GM18868 (cell line): ENCODE measurements around the gene AP3B1.

Source experiments
- ATAC-seq: cut with Tn5 transposase; IDR thresholded peaks from one replicate; pipeline ENCODE4 v1.9.1; 2021; ENCODE audit warnings: mild to moderate bottlenecking, moderate library complexity; ENCODE audit not compliant: unreplicated experiment

The AP3B1 gene

DNA sequence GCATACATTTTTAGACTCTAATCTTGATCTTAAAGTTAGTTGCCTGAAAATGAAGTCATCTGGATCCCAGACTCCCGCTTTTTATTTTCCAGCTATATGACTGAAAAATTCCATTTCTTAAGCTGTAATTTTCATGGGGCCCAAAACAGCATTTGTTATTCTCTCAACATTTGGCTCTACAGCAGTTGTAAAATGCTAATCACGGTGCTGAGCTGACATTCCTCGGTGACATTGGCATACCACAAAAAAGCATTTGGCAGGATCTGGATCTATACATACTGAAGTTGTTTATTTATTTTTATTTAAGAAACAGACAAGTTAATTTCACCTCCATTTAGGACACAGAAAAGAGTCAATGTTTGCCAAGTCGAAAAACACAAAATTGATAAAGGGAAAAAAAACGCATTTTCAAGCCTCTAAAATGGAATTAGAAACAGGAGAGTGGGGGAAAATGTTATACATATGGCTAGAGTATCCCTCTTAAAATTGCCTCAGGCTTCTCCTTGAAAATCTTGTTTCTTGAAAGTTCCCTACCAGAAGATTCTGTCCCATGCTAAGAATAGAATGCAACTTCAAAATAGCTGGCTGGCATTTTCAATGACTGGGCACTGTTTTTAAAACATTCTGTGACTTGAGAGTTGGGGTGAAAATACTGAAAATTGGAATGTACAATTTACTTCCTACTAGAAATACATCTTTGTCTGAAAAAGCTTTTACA is 310.9 kb downstream of the AP3B1 start:
- no peak for ATAC-seq

- ATAC-seq, result no peak
Measured at GRCh38 chr5:77981820-77982219, 312.7 kb downstream of the AP3B1 start.

DNA sequence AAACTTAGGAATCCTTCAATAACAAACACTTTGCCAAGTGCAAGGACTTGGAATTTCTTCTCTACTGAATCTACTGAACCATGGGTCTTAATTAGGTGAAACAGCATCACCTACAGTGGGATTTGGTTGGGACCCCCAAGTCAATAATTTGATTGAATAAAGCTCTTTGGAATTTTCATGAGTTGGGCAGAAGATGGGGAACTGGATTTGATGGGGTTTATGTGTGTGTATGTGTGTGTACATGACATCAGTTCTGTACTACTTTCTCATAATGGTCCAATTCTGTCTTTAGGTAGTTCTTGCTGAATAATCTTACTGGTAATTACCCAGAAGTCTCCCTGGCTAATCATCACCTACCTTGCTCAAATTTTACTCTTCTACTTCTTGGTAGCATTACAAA is 319.9 kb downstream of the AP3B1 start:
- no peak for ATAC-seq

DNA sequence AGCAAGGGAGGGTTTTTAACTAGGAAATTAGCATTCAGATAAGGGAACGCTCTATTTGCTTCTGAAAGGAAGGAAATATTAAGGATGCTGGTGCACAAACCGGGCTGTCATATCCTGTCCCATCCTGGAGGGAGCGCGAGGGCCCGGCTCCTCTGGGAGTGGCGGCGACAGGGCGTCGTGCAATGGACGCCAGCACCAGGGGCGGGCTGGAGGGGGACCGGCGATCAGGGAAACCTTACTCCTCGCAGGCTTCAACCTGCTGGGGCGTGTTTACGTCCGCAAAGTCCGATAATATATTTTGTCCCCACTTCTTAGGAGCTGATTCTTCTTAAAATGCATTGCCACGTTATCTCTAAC is 321.3 kb downstream of the AP3B1 start:
- ATAC-seq, result no peak

GRCh38 chr5:77972469-77973252 is 321.8 kb downstream of the AP3B1 start:
- peak; percentile 79 for ATAC-seq

- no peak for ATAC-seq
Measured at GRCh38 chr5:77971776-77972468, 322.6 kb downstream of the AP3B1 start.

DNA sequence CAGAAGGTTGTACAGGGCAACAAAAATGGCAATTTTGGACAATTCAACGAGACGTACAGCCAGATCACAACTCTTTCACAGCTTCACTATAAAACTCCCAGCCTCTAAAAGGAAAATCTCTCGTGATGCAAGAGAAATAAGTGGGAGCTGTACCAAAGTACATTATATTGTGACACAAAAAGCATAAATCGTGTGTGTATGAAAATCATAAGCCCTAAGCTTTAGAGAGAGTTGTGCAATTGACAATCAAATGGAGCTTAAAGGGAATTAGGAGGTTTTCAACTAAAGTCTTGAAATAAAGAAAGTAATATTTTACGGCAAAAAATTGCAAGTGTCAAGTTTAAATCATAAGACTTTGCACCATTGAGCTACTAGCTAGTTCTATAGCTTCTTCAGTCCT is 323.6 kb downstream of the AP3B1 start:
- no peak for ATAC-seq

DNA sequence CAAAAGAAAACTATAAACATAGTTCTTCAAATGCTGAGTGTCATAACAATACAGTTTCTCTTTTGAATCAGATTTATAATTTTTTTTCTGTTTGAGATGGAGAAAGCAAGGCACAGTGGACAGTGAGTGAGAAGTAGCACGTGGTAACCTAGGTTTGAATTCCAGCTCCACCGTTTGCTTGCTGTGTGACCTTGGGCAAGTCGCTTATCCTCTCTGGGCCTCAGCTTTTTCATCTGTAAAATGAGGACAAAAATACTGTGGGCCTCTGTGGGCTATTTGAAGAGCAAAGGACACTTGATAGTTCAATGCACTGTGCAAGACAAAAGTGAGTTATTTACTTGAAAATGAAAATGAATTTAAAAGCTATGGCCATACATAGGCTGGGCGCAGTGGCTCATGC is 330.7 kb downstream of the AP3B1 start:
- ATAC-seq, result no peak

GRCh38 chr5:77960863-77961396 is 333.6 kb downstream of the AP3B1 start:
- ATAC-seq, result no peak

DNA sequence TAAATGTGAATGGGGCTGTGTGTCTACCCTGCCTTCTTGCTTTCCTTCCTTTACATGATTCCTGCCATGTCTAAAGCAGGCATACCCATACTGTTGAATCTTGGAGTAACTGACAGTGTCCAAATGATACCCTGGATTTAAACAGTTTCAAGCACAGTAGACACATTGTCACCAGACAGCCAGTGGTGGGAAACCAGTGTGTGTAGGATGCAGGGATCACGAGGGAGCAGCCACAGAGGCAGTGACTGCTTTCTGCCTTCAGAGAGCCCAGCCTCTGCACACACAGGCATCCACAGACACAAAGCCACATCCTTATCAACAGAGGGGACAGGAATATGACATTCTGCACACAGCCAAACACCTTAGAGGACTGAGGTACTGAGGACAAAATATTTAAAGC is 334.2 kb downstream of the AP3B1 start:
- ATAC-seq, result no peak

DNA sequence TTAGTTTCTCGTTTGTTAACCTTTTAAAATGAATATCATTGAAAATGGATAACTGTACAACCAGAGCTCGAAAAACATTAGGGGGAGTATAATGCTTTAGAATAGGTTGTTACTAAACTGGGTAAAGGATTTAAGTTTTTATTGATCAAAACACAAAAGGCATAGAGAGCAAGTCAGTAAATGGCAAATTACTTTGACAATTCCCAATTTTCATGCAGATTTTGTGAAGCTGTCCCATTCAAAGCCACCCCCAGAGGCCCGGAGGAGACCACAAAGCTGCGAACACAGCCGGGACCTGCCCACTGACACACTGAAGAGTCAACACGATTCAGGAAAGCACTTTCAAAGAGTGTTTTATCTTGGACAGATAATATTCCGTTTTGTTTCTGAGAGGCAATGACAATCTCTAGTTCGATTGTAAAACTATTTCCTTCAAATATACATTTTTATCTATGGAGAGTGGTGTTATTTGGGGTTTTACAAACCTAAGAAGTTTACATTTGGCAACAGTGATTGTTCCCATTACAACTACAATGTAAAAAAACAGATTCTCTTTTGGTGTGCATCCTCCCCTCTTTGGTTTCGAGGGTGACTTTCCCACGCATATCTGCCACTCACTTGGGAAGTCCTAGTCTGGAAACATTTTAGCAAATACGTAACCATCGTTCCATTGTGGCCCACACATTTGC is 335.7 kb downstream of the AP3B1 start:
- ATAC-seq, result no peak

DNA sequence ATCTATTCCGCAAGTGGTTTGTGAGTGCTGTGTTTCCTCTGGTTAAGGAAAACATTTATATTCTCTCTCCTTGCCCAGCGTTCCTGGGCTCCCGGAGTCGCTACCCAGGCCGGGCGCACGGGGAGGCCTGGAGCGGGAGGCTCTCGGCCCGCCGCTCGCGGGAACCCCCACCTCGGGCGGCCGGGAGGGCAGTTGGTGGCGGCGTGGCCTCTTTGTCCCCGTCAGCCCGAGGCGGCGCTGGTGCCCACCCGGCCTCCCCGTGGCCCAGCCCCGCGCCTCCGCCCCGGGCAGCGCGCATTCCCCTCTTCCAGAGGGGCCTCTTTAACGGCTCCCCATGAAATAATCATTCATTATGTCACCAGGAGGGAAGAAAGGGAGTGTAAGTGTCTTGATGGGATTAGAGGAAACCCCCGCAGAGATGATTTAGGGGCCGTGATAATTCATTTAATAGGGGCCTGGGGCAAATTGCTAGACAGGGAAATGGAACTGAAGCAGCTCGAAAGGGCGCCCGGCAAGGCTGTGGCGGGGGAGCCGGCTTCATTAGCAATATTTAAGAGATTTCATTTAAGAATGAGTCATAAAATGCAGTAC is 336.5 kb downstream of the AP3B1 start:
- ATAC-seq, result no peak

DNA sequence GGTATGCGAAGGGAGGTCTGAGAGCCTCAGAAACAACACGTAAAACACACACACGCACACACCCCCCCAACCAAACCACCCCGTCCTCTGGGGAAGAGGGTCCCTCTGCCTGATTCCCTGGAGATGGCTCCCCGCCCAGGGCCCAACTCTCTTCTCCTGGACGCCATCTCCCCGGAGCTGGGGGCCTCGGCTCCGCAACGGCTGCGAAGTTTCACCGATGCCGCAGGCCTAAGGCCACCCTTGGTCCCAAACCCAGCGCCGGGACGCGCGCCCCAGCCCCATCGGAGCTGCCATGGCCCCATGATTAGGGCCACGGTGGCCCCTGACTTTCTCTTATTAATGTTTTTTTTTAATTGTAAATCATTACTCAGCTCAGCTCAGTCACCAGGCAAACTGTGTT is 337.0 kb downstream of the AP3B1 start:
- no peak for ATAC-seq

DNA sequence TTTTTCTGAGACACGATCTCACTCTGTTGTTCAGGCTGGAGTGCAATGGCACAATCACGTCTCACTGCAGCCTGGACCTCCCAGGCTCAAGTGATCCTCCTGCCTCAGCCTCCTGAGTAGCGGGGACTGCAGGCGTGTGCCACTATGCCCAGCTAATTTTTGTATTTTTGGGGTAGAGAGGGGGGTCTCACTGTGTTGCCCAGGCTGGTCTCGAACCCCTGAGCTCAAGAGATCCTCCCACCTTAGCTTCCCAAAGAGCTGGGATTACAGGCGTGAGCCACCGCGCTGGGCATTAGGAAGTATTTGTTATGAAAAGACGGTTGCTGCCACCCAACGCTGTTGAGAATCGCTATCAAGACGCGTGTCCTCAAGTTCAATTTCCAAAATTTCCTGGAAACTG is 337.4 kb downstream of the AP3B1 start:
- ATAC-seq, result no peak

DNA sequence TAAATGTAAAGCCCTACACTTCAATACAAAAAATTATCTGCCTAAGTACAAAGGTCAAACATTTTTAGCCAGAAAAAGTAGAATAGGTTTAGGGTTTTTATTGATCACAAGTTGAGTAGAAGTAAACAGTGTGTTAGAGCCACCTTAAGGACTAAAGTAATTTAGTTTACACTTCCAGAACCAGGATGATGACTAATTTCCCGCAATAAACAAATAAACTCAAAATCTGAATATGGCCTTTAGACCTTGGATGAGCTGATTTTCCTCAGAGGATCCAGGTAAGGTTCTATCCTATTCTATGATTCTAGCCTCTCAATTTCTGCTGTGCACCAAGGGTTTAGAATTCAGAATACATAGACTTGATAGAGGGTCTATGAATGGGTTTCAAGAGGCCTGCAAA is 338.9 kb downstream of the AP3B1 start:
- ATAC-seq, result no peak

GRCh38 chr5:77953374-77953773 is 341.1 kb downstream of the AP3B1 start:
- no peak for ATAC-seq

DNA sequence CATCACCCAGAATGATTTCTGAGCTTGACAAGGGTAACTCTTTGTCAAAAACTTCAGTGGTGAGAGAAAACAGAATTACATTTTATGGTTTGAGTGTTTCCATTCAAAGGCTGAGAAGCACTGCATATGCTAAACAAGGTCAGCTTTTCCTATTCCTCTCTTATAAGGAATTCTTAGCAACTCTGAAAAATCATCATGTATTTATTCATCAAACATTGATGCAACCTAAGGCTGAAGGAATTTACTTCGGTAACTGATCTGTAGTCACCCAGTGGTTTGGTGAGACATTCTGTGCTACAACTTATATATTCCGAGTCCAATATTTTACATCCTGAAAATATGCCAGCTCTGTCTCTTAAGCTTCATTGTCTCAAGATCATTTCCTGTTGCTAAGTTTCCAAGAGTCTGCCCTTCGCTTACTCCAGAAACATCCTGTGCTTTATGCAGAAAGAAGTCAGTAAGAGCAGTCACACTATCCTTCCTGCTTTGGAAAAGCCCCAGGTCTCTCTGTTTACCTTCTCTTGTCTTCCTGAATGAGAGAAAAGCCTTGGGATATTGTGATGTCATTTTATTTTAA is 341.8 kb downstream of the AP3B1 start:
- ATAC-seq, result no peak
